A549 (cell line): ENCODE results near the gene RIPOR1. TPM values are rescaled to one million over a fixed set of nuclear protein-coding genes. Genes with fewer than 3 reads are reported as not detected.

ENCODE experiments used
- ATAC-seq, 2 experiments: fragments of 200-7000 bp in 1 of 2; fragments of >200 bp in 1 of 2; cut with Nextera tagmentation in 1 of 2; cut with Tn5 transposase in 1 of 2; 3 replicates each; pipeline versions ENCODE4 v1.8.0 to v1.9.1; 2018 to 2020; ENCODE audit warnings: mild to moderate bottlenecking in 1 of 2, moderate library complexity in 1 of 2
- CTCF ChIA-PET: fragments of 300-600 bp; sonication (Branson Sonifier 250); formaldehyde crosslinking; extraction: SDS; loops from one replicate; lab custom pipeline; 2021; ENCODE audit warnings: antibody characterized with exemption, inconsistent platforms; lab: Yijun Ruan, JAX
- POLR2A ChIA-PET: fragments of 350-600 bp; formaldehyde crosslinking; extraction: SDS; loops from one replicate; lab custom pipeline; 2021; ENCODE audit warnings: antibody characterized with exemption, inconsistent platforms; lab: Yijun Ruan, JAX
- DNase-seq, 2 experiments: peaks; one replicate each; pipeline versions ENCODE4 v3.0.0 to v3.0.0-alpha.2; 2011 to 2016; ENCODE audit warnings: low read depth in 1 of 2, low spot score in 1 of 2
- FAIRE-seq: peaks from 2 replicates; lab custom pipeline; 2011; peaks lifted over from hg19 to GRCh38; lab: Jason Lieb, UNC
- H3K27ac ChIP-seq, 2 experiments: fragments of >200 bp; sonication (Bioruptor Twin); formaldehyde crosslinking; 3 replicates each; pipeline ENCODE4 v1.5.1; 2016 to 2017
- H3K4me1 ChIP-seq: fragments of >200 bp; sonication (Bioruptor Twin); formaldehyde crosslinking; 3 replicates; pipeline ENCODE4 v1.6.1; 2016
- H3K4me2 ChIP-seq: fragments of >200 bp; sonication (Bioruptor Twin); formaldehyde crosslinking; 3 replicates; pipeline ENCODE4 v1.6.1; 2016
- H3K4me3 ChIP-seq: fragments of >200 bp; sonication (Bioruptor Twin); formaldehyde crosslinking; 3 replicates; pipeline ENCODE4 v1.5.1; 2016
- H3K9me3 ChIP-seq: fragments of >200 bp; sonication (Bioruptor Twin); formaldehyde crosslinking; 3 replicates; pipeline ENCODE4 v1.6.1; 2016
- ATOH8 ChIP-seq: fragments of 250-450 bp; sonication (Bioruptor Pico); IDR thresholded peaks from 2 replicates; pipeline ENCODE4 v1.5.0; 2020; ENCODE audit warnings: low read depth, mild to moderate bottlenecking, moderate library complexity
- CHD4 ChIP-seq: fragments of 200-600 bp; sonication (generic); IDR thresholded peaks from 2 replicates; pipeline ENCODE4 v1.6.1; 2016; ENCODE audit warnings: antibody characterized with exemption, mild to moderate bottlenecking, borderline replicate concordance
- CTCF ChIP-seq: fragments of >200 bp; sonication (Bioruptor Twin); formaldehyde crosslinking; IDR thresholded peaks from 3 replicates; pipeline ENCODE4 v1.5.1; 2016
- E2F6 ChIP-seq: IDR thresholded peaks from 2 replicates; pipeline ENCODE4 v1.6.1; 2012; ENCODE audit warnings: low read depth, borderline replicate concordance
- EHMT2 ChIP-seq: fragments of 200-600 bp; sonication (generic); IDR thresholded peaks from 2 replicates; pipeline ENCODE4 v1.6.1; 2016; ENCODE audit warnings: antibody characterized with exemption, low read depth, mild to moderate bottlenecking, moderate library complexity
- EP300 ChIP-seq, 2 experiments: fragments of >200 bp; sonication (Bioruptor Twin); formaldehyde crosslinking; IDR thresholded peaks; 2 replicates in 1 of 2; 3 replicates in 1 of 2; pipeline ENCODE4 v1.6.1; 2016 to 2017
- ESRRA ChIP-seq: fragments of 150-350 bp; IDR thresholded peaks from 2 replicates; pipeline ENCODE4 v1.6.1; 2014; ENCODE audit warnings: mild to moderate bottlenecking, low read length, borderline replicate concordance
- FOSB ChIP-seq: fragments of 250-450 bp; sonication (Bioruptor Pico); IDR thresholded peaks from 2 replicates; pipeline ENCODE4 v1.5.0; 2020; ENCODE audit warnings: mild to moderate bottlenecking, moderate library complexity
- FOSL2 ChIP-seq, 2 experiments: fragments of 450-650 bp in 1 of 2; fragments of >200 bp in 1 of 2; sonication (Bioruptor Twin) in 1 of 2; formaldehyde crosslinking; IDR thresholded peaks; 2 replicates each; pipeline versions ENCODE4 v1.5.0 to v1.6.1; 2016 to 2020; ENCODE audit warnings: mild to moderate bottlenecking in 1 of 2, moderate library complexity in 1 of 2
- FOXS1 ChIP-seq: fragments of 250-450 bp; sonication (Bioruptor Pico); IDR thresholded peaks from 2 replicates; pipeline ENCODE4 v1.5.0; 2020; ENCODE audit warnings: mild to moderate bottlenecking, moderate library complexity
- HDAC2 ChIP-seq: fragments of 200-600 bp; sonication (generic); IDR thresholded peaks from 2 replicates; pipeline ENCODE4 v1.6.1; 2016
- HES2 ChIP-seq: fragments of >200 bp; sonication (Bioruptor Twin); formaldehyde crosslinking; IDR thresholded peaks from 2 replicates; pipeline ENCODE4 v1.6.1; 2016
- HMGXB4 ChIP-seq: fragments of 250-450 bp; sonication (Bioruptor Pico); IDR thresholded peaks from 2 replicates; pipeline ENCODE4 v1.5.0; 2021; ENCODE audit warnings: mild to moderate bottlenecking, moderate library complexity, borderline replicate concordance
- HOXA7 ChIP-seq: fragments of 250-450 bp; sonication (Bioruptor Pico); IDR thresholded peaks from 2 replicates; pipeline ENCODE4 v1.5.0; 2020; ENCODE audit warnings: mild to moderate bottlenecking, moderate library complexity
- HOXB13 ChIP-seq: fragments of 250-450 bp; sonication (Bioruptor Pico); IDR thresholded peaks from 2 replicates; pipeline ENCODE4 v1.5.0; 2020; ENCODE audit warnings: low read depth, mild to moderate bottlenecking, moderate library complexity
- HOXB5 ChIP-seq: fragments of 250-450 bp; sonication (Bioruptor Pico); IDR thresholded peaks from 2 replicates; pipeline ENCODE4 v1.5.0; 2020; ENCODE audit warnings: mild to moderate bottlenecking, moderate library complexity
- MAX ChIP-seq: IDR thresholded peaks from 2 replicates; pipeline ENCODE4 v1.6.1; 2012
- MYC ChIP-seq: IDR thresholded peaks from 2 replicates; pipeline ENCODE4 v1.6.1; 2012; ENCODE audit warnings: mild to moderate bottlenecking, inconsistent platforms, low read length, improper control_type of control experiment, borderline replicate concordance
- NR3C1 ChIP-seq: fragments of >200 bp; sonication (Bioruptor Twin); formaldehyde crosslinking; IDR thresholded peaks from 3 replicates; pipeline ENCODE4 v1.6.1; 2017
- PHF8 ChIP-seq: fragments of 200-600 bp; sonication (generic); IDR thresholded peaks from 2 replicates; pipeline ENCODE4 v1.6.1; 2016; ENCODE audit warnings: low read depth, mild to moderate bottlenecking, antibody characterized with exemption, moderate library complexity, borderline replicate concordance
- POLR2AphosphoS2 ChIP-seq: conservative IDR thresholded peaks from 2 replicates; pipeline ENCODE4 v1.6.1; 2012; ENCODE audit warnings: low read length, improper control_type of control experiment, inconsistent platforms
- RNF2 ChIP-seq: fragments of 200-600 bp; sonication (generic); IDR thresholded peaks from 2 replicates; pipeline ENCODE4 v1.6.1; 2016; ENCODE audit warnings: low read depth, mild to moderate bottlenecking, antibody characterized with exemption, moderate library complexity, borderline replicate concordance
- SREBF2 ChIP-seq: fragments of 450-650 bp; IDR thresholded peaks from 2 replicates; pipeline ENCODE4 v1.6.1; 2014; ENCODE audit warnings: mild to moderate bottlenecking, moderate library complexity
- TFCP2L1 ChIP-seq: fragments of 250-450 bp; sonication (Bioruptor Pico); IDR thresholded peaks from 2 replicates; pipeline ENCODE4 v1.5.0; 2021; ENCODE audit warnings: mild to moderate bottlenecking
- ZC3H11A ChIP-seq: fragments of 450-650 bp; IDR thresholded peaks from 2 replicates; pipeline ENCODE4 v1.6.1; 2014; ENCODE audit warnings: antibody characterized with exemption, mild to moderate bottlenecking
- ZFP36 ChIP-seq: fragments of 450-650 bp; IDR thresholded peaks from 2 replicates; pipeline ENCODE4 v1.6.1; 2014; ENCODE audit warnings: borderline replicate concordance; ENCODE audit not compliant: partially characterized antibody
- ZNF302 ChIP-seq: fragments of 250-450 bp; sonication (Bioruptor Pico); IDR thresholded peaks from 2 replicates; pipeline ENCODE4 v1.9.0; 2021; ENCODE audit warnings: inconsistent platforms, mild to moderate bottlenecking, moderate library complexity
- WGBS: methylation state at CpG from one replicate; pipeline ENCODE4 v1.1.6; 2017; ENCODE audit errors: missing lambda C conversion rate; 5-methylcytosine and 5-hydroxymethylcytosine counted together
- polyA plus RNA-seq, 4 experiments: library from polyadenylated mRNA; depleted of rRNA in 3 of 4; stranded (reverse); fragments of >200 nt; fragmentation: RNase III in 1 of 4; extraction: RNeasy Plus Mini Kit Qiagen cat#74134 plus additional on column Dnase treatment in 1 of 4; gene quantifications; 2 replicates in 3 of 4; 3 replicates in 1 of 4; pipeline ENCODE4 v1.2.3, GENCODE V29; 2011 to 2017

Gene RIPOR1
- polyA plus RNA-seq, 2 of the 4 experiments (the other 2 are of a cell fraction): 7.2 to 23.0 TPM

GRCh38 chr16:67580202-67580601, 51.6 kb downstream of the RIPOR1 start (continued):
- TF ChIP-seq HMGXB4 (CRISPR knock-in tag) (no peak), PHF8 (no peak), CHD4 (no peak), ZNF302 (no peak), FOSL2 (IDR thresholded peaks at IDR 0.05) (no peak), FOSL2 (CRISPR knock-in tag; IDR thresholded peaks at IDR 0.05) (no peak), HOXB13 (CRISPR knock-in tag) (no peak), FOSB (CRISPR knock-in tag) (no peak), HOXA7 (no peak)

GRCh38 chr16:67593288-67593687, 64.7 kb downstream of the RIPOR1 start:
- no peak for ATAC-seq
- Histone ChIP-seq H3K4me2 (no peak overlapping the region), H3K9me3 (no peaks in the 10 kb centered on the region), H3K4me1 (peaks cover 9% of the 10 kb centered on the region; the same call in 1 of the 3 replicates), H3K4me3 (no peak overlapping the region), H3K27ac (no peak overlapping the region)
- ChIA-PET CTCF (interaction anchor here (2.0 kb wide), 1 partner anchor 46 kb away, joined by 6 read pairs; no protein-coding TSS in a partner anchor), POLR2A (no interaction called here)
- TF ChIP-seq MAX (no peak), MYC (no peak), SREBF2 (no peak), ZFP36 (no peak), ATOH8 (CRISPR knock-in tag) (no peak), NR3C1 (no peak), TFCP2L1 (CRISPR knock-in tag) (no peak), ESRRA (no peak), CTCF (no peak), POLR2AphosphoS2 (no peak), HES2 (no peak), EP300 (IDR thresholded peaks at IDR 0.05) (no peak), HOXB5 (CRISPR knock-in tag) (no peak), HOXA7 (no peak), ZC3H11A (no peak), HDAC2 (no peak), EHMT2 (no peak), FOXS1 (CRISPR knock-in tag) (no peak), E2F6 (no peak), RNF2 (no peak)
- TF ChIP-seq, all 56 proteins: peak for 0
- no peak for FAIRE-seq
- 92% methylated on average over 4 of the region's 4 CpGs for WGBS
- no peak for DNase-seq
